ENCODE results near the gene DND1.

DND1 gene

GRCh38 chr5:140707812-140708211 lies 34.4 kb upstream of the DND1 start:
- no peak for TF ChIP-seq CTCF (IDR thresholded peaks at IDR 0.05; ENCODE audit: low read depth, low read length)
- H3K4me3 ChIP-seq (replicated peaks in 1 of 2; ENCODE audit: low read depth in 2 of 2, low read length in 2 of 2): no peak overlapping the region
- no peak for DNase-seq (ENCODE audit: low read depth in 2 of 2)

GRCh38 chr5:140700177-140701144 lies 27.1 kb upstream of the DND1 start, which contains the start of gene ZMAT2:
Gene ZMAT2, plus strand, starts transcription at chr5:140700447. Its CDS starts 14 bp downstream, at chr5:140700461.
- H3K4me3 ChIP-seq (replicated peaks in 1 of 2; ENCODE audit: low read depth in 2 of 2, low read length in 2 of 2): peak within 1 kb of the TSS; percentile 83 to 87
- no peak for TF ChIP-seq CTCF (IDR thresholded peaks at IDR 0.05; ENCODE audit: low read depth, low read length)
- peak; percentile 99 to 100 for DNase-seq (ENCODE audit: low read depth in 2 of 2)

GRCh38 chr5:140696891-140697492 lies 23.6 kb upstream of the DND1 start:
- DNase-seq (ENCODE audit: low read depth in 2 of 2): no peak
- no peak for TF ChIP-seq CTCF (IDR thresholded peaks at IDR 0.05; ENCODE audit: low read depth, low read length)
- no peak overlapping the region for H3K4me3 ChIP-seq (replicated peaks in 1 of 2; ENCODE audit: low read depth in 2 of 2, low read length in 2 of 2)

GRCh38 chr5:140694276-140694675 lies 20.9 kb upstream of the DND1 start:
- no peak overlapping the region for H3K4me3 ChIP-seq (replicated peaks in 1 of 2; ENCODE audit: low read depth in 2 of 2, low read length in 2 of 2)
- TF ChIP-seq CTCF (IDR thresholded peaks at IDR 0.05; ENCODE audit: low read depth, low read length): no peak
- peak; percentile 40 to 41 for DNase-seq (ENCODE audit: low read depth in 2 of 2)

GRCh38 chr5:140690941-140691924 lies 17.9 kb upstream of the DND1 start, which contains the start of the genes HARS1 and HARS2:
Gene HARS1, minus strand, starts transcription at chr5:140691370. Its CDS starts 66 bp downstream, at chr5:140691304.
Gene HARS2, plus strand, starts transcription at chr5:140691455. Its CDS starts 194 bp downstream, at chr5:140691649.
- peak; percentile 96 to 97 for DNase-seq (ENCODE audit: low read depth in 2 of 2)
- H3K4me3 ChIP-seq (replicated peaks in 1 of 2; ENCODE audit: low read depth in 2 of 2, low read length in 2 of 2): peak within 1 kb of the TSS; percentile 68 to 88
- TF ChIP-seq CTCF (IDR thresholded peaks at IDR 0.05; ENCODE audit: low read depth, low read length): no peak

- peak overlapping the region; percentile 68 to 88 for H3K4me3 ChIP-seq (replicated peaks in 1 of 2; ENCODE audit: low read depth in 2 of 2, low read length in 2 of 2)
- DNase-seq (ENCODE audit: low read depth in 2 of 2): no peak
- TF ChIP-seq CTCF (IDR thresholded peaks at IDR 0.05; ENCODE audit: low read depth, low read length): no peak
These were observed 17.1 kb upstream of the DND1 start for GRCh38 chr5:140690376-140690932.
